ENCODE measurements around the gene ITPK1. TPM values are rescaled to one million over a fixed set of nuclear protein-coding genes. Genes with fewer than 3 reads are reported as not detected.
"Not testable (repeated sequence)": the region's sequence is repeated elsewhere in the genome, so short reads cannot be mapped to it uniquely, and the experiment has no call there.

The ITPK1 gene
- total RNA-seq, 1 experiment from 2014 or later: 75.1 TPM

DNA sequence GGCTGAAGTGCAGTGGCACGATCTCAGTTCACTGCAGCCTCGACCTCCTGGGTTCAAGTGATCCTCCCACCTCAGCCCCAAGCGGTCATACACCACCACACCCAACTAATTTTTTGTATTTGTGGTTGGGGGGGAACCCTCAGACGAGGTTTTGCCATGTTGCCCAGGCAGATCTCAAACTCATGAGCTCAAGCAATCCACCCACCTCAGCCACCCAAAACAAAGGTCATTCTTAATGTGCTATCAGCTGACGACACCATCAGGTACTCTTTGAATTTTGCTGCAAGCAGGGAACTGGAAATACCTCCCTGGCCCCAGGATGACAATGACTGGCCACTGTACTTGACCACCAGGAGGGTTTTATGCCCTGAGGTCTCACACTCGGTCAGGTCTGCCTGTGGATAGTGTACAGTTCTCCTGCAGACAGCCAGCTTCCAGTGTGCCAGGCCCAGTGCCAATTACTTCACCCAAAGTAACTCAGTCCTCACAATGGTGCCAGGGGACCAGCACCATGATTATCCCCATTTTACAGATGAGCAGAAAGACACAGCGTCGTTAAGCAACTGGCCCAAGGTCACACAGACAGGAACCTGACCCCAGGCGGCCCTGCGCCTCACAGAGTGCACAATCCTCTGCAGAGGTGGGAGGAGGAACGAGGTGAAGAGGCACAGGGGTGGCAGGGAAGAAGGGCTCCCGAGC is 42.9 kb downstream of the ITPK1 start:
- Histone ChIP-seq H3K36me3 (replicated peaks; ENCODE audit: control insufficient read depth, insufficient read depth, low read length) (no peaks in the 10 kb centered on the region; the same call in 1 of the 2 replicates), H3K4me3 (ENCODE audit: insufficient read depth, low read depth, low read length) (no peak overlapping the region), H3K27me3 (ENCODE audit: control insufficient read depth, insufficient read depth, low read length) (no peaks in the 10 kb centered on the region)
- no peak for DNase-seq

GRCh38 chr14:93068711-93069110 is 47.0 kb downstream of the ITPK1 start:
- H3K27me3 ChIP-seq (ENCODE audit: control insufficient read depth, insufficient read depth, low read length): no peaks in the 10 kb centered on the region
- no peak overlapping the region for H3K4me3 ChIP-seq (ENCODE audit: insufficient read depth, low read depth, low read length)
- DNase-seq: no peak
- H3K36me3 ChIP-seq (replicated peaks; ENCODE audit: control insufficient read depth, insufficient read depth, low read length): no peaks in the 10 kb centered on the region; the same call in 1 of the 2 replicates

DNA sequence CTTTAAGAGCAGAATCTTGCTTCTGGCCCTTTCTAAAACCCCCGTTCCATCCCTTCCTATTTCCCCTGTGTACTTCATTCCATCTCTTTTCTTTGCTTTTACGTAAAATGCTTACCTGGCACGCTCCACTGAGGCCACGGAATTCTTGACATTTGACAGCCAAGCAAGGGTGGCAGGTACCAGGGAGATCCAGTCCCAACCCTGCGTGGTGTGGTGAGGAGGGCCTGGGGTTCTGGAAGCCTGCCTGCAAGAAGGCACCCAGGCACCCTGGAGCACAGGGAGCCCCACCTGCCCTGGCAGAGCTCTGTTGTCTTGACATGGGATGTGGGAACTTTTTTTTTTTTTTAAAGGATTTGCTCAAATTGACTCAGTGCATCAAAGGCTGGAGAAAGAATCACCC is 48.6 kb downstream of the ITPK1 start:
- DNase-seq: no peak
- no peak overlapping the region for H3K4me3 ChIP-seq (ENCODE audit: insufficient read depth, low read depth, low read length)
- H3K27me3 ChIP-seq (ENCODE audit: control insufficient read depth, insufficient read depth, low read length): no peaks in the 10 kb centered on the region
- H3K36me3 ChIP-seq (replicated peaks; ENCODE audit: control insufficient read depth, insufficient read depth, low read length): no peaks in the 10 kb centered on the region; the same call in 1 of the 2 replicates

- no peak for DNase-seq
- no peaks in the 10 kb centered on the region for H3K27me3 ChIP-seq (ENCODE audit: control insufficient read depth, insufficient read depth, low read length)
- H3K36me3 ChIP-seq (replicated peaks; ENCODE audit: control insufficient read depth, insufficient read depth, low read length): no peaks in the 10 kb centered on the region
- H3K4me3 ChIP-seq (ENCODE audit: insufficient read depth, low read depth, low read length): no peak overlapping the region
These were observed 50.4 kb downstream of the ITPK1 start for GRCh38 chr14:93065272-93065730.

DNA sequence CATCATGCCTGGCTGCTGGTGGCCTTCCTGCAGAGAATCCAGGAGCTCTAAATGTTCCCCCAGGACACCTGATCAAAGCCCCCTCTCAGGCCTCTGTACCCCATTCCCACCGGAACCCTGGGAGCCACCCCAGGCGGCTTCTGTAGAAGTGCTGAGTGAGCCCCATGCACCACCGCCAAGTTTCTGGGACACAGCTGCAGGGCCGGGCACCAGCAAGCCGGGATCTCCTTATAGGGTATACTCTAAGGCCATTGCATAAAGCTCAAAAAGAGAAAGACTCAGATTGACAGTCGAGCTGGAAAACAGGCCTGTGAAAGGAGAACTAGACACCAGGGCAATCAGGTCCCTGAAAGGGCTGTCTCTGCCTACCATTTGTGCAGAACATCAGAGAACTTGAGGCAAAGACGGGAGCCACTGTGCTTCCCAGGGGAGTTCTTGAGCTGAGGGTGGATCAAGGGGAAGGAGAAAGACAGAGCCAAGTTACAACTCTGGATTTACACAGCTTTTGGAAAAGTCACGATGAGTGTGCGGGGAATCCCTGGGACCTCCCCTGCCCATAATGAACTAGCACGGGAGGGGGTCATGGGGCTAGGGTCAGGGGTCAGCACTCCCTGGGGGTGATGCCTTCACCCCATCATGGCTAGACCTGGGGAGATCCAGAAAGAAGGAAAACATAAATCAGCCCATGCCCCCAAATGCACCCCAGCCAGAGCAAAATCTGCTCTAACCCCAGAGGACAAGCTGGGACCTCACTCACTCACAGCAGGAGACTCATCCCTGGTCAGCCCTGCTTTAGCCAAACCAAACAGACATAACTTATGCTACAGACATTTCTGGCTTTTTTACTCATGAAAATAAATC is 51.1 kb downstream of the ITPK1 start:
- H3K4me3 ChIP-seq (ENCODE audit: insufficient read depth, low read depth, low read length): no peak overlapping the region
- H3K36me3 ChIP-seq (replicated peaks; ENCODE audit: control insufficient read depth, insufficient read depth, low read length): no peaks in the 10 kb centered on the region
- H3K27me3 ChIP-seq (ENCODE audit: control insufficient read depth, insufficient read depth, low read length): no peaks in the 10 kb centered on the region
- no peak for DNase-seq

- no peaks in the 10 kb centered on the region for H3K27me3 ChIP-seq (ENCODE audit: control insufficient read depth, insufficient read depth, low read length)
These were observed 52.3 kb downstream of the ITPK1 start for GRCh38 chr14:93063393-93063792.

GRCh38 chr14:93062890-93063289 is 52.8 kb downstream of the ITPK1 start:
- Histone ChIP-seq H3K4me3 (ENCODE audit: insufficient read depth, low read depth, low read length) (no peak overlapping the region), H3K27me3 (ENCODE audit: control insufficient read depth, insufficient read depth, low read length) (no peaks in the 10 kb centered on the region), H3K36me3 (replicated peaks; ENCODE audit: control insufficient read depth, insufficient read depth, low read length) (no peaks in the 10 kb centered on the region)
- DNase-seq: no peak

More at GRCh38 chr14:93063393-93063792, 52.3 kb downstream of the ITPK1 start:
- H3K36me3 ChIP-seq (replicated peaks; ENCODE audit: control insufficient read depth, insufficient read depth, low read length): no peaks in the 10 kb centered on the region
- no peak for DNase-seq
- H3K4me3 ChIP-seq (ENCODE audit: insufficient read depth, low read depth, low read length): no peak overlapping the region

GRCh38 chr14:93062013-93062412 is 53.7 kb downstream of the ITPK1 start:
- H3K4me3 ChIP-seq (ENCODE audit: insufficient read depth, low read depth, low read length); H3K27me3 ChIP-seq (ENCODE audit: control insufficient read depth, insufficient read depth, low read length); H3K36me3 ChIP-seq (replicated peaks; ENCODE audit: control insufficient read depth, insufficient read depth, low read length); DNase-seq: not testable (repeated sequence)

DNA sequence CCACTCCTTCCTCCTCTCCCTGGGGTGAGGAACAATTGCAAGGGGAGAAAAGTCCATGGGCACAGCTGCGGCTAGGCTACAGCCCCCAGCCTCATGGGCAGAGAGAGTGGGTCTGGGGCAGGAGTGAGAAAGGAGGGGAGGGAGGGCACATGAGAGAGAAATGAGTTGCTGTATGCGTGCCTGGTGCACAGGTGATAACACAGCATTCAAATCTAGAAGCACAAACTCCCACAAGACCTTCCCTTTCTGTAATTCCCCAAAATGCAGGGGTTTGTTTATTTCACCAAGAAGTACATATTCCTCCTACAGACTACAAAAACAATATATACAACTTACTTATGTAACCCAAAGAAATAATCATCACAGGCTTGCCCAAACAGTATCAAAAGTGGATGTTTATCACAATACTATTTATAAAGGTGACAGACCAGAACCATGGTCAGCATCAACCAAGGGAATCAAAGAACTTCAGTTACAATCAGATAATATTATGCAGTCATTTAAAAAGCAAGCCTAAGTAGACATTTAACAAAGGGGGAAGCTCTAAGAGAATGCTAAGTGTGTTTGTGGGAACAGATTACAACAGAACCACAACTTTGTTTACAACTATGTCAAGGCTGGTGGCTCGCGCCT is 54.2 kb downstream of the ITPK1 start:
- no peaks in the 10 kb centered on the region for H3K36me3 ChIP-seq (replicated peaks; ENCODE audit: control insufficient read depth, insufficient read depth, low read length)
- DNase-seq: no peak
- H3K27me3 ChIP-seq (ENCODE audit: control insufficient read depth, insufficient read depth, low read length): no peaks in the 10 kb centered on the region
- H3K4me3 ChIP-seq (ENCODE audit: insufficient read depth, low read depth, low read length): no peak overlapping the region

DNA sequence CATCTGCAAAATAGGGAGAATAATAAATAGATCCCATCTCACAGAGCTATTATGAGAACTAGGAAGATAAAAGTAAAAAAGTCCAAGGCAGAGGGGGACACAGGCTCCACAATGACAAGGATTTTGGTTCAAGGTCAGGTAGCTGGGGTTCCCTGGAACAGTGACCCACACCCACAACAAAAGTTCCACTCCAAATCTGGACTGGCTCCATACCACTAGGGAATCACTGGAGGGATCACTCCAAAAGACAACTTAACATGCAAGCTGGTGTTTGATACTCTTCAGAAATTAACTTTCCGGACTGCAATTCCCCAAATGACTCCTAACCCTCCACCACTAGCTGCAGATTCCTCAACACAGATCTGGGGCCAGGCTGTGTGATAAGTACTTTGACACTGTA is 54.9 kb downstream of the ITPK1 start:
- no peaks in the 10 kb centered on the region for H3K36me3 ChIP-seq (replicated peaks; ENCODE audit: control insufficient read depth, insufficient read depth, low read length)
- H3K4me3 ChIP-seq (ENCODE audit: insufficient read depth, low read depth, low read length): no peak overlapping the region
- no peaks in the 10 kb centered on the region for H3K27me3 ChIP-seq (ENCODE audit: control insufficient read depth, insufficient read depth, low read length)
- DNase-seq: no peak

- Histone ChIP-seq H3K4me3 (ENCODE audit: insufficient read depth, low read depth, low read length) (no peak overlapping the region), H3K27me3 (ENCODE audit: control insufficient read depth, insufficient read depth, low read length) (no peaks in the 10 kb centered on the region), H3K36me3 (replicated peaks; ENCODE audit: control insufficient read depth, insufficient read depth, low read length) (peaks cover under 1% of the 10 kb centered on the region; the same call in 1 of the 2 replicates)
- DNase-seq: peak; percentile 71
These were observed 55.7 kb downstream of the ITPK1 start for GRCh38 chr14:93059917-93060545.

DNA sequence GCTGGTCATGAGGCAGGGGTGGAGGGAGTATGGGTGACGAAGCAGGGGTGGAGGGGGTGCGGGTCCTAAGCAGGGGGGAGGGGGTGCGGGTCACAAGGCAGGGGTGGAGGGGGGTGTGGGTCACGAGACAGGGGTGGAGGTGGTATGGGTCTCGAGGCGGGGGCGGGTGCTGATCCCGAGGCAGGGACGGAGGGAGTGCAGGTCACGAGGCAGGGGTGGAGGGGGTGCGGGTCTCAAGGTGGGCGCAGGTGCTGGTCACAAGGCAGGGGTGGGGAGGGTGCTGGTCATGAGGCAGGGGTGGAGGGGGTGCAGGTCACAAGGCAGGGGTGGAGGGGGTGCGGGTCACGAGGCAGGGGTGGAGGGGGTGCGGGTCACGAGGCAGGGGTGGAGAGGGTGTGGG is 56.5 kb downstream of the ITPK1 start:
- Histone ChIP-seq H3K36me3 (replicated peaks; ENCODE audit: control insufficient read depth, insufficient read depth, low read length) (peaks cover 1% of the 10 kb centered on the region; the same call in 1 of the 2 replicates), H3K27me3 (ENCODE audit: control insufficient read depth, insufficient read depth, low read length) (no peaks in the 10 kb centered on the region), H3K4me3 (ENCODE audit: insufficient read depth, low read depth, low read length) (no peak overlapping the region)
- no peak for DNase-seq

- Histone ChIP-seq H3K27me3 (ENCODE audit: control insufficient read depth, insufficient read depth, low read length) (no peaks in the 10 kb centered on the region), H3K36me3 (replicated peaks; ENCODE audit: control insufficient read depth, insufficient read depth, low read length) (peaks cover 1% of the 10 kb centered on the region; the same call in 1 of the 2 replicates)
- DNase-seq: no peak
These were observed 58.0 kb downstream of the ITPK1 start for GRCh38 chr14:93057586-93058280.

More at GRCh38 chr14:93057586-93058280, 58.0 kb downstream of the ITPK1 start:
- H3K4me3 ChIP-seq (ENCODE audit: insufficient read depth, low read depth, low read length): no peak overlapping the region
